ENCODE results near the gene TTLL1. TPM values are rescaled to one million over a fixed set of nuclear protein-coding genes. Genes with fewer than 3 reads are reported as not detected.

TTLL1 gene
- total and polyA plus RNA-seq, 7 donors, result 1.2 to 4.9 (median 2.2) TPM

- intact Hi-C loops (cut with DNase I), result no loop called here
- Histone ChIP-seq H3K9me3 (no peaks in the 10 kb centered on the region), H3K4me1 (peaks cover 12% of the 10 kb centered on the region), H3K4me3 (no peak overlapping the region), H3K27me3 (ENCODE audit: insufficient read depth in 3 of 3, low read length in 2 of 3) (peaks cover 0 to 62% (median 17%) of the 10 kb centered on the region in 3 donors), H3K27ac (no peak overlapping the region), H3K36me3 (ENCODE audit: insufficient read depth in 1 of 2, low read depth in 1 of 2) (no peaks in the 10 kb centered on the region)
- TF ChIP-seq CTCF (IDR thresholded peaks at IDR 0.05), result no peak
- DNase-seq, result no peak
- WGBS, 3 donors, result 54 to 57% (median 55%) methylated on average over 13 of the region's 13 CpGs
- ATAC-seq, result no peak
Observed at GRCh38 chr22:43113526-43114251, 24.5 kb upstream of the TTLL1 start.

GRCh38 chr22:43110927-43111623 is 21.9 kb upstream of the TTLL1 start:
- TF ChIP-seq CTCF (IDR thresholded peaks at IDR 0.05), result no peak
- Histone ChIP-seq H3K36me3 (ENCODE audit: insufficient read depth in 1 of 2, low read depth in 1 of 2) (no peaks in the 10 kb centered on the region), H3K9me3 (no peaks in the 10 kb centered on the region), H3K4me3 (peak overlapping the region; percentile 71), H3K27me3 (ENCODE audit: insufficient read depth in 3 of 3, low read length in 2 of 3) (peaks cover 0 to 70% (median 17%) of the 10 kb centered on the region in 3 donors), H3K4me1 (peaks cover 12% of the 10 kb centered on the region), H3K27ac (no peak overlapping the region)
- no peak for DNase-seq
- peak; percentile 36 to 50 (median 38) for ATAC-seq
- intact Hi-C loops (cut with DNase I), result no loop called here
- WGBS, 3 donors, result 3 to 5% (median 4%) methylated on average over 66 to 86 of the region's 86 CpGs

- H3K27me3 ChIP-seq (ENCODE audit: insufficient read depth in 3 of 3, low read length in 2 of 3), result peaks cover 0 to 70% (median 17%) of the 10 kb centered on the region in 3 donors
- peaks cover 12% of the 10 kb centered on the region for H3K4me1 ChIP-seq
- no peak for TF ChIP-seq CTCF (IDR thresholded peaks at IDR 0.05)
- intact Hi-C loops (cut with DNase I), result no loop called here
- H3K4me3 ChIP-seq, result peak within 1 kb of the TSS; percentile 71
- peak; percentile 43 to 70 (median 61) for ATAC-seq
- WGBS, 3 donors, result 0 to 2% (median 0%) methylated on average over 23 to 49 of the region's 49 CpGs
- DNase-seq, result peak in 1 of 2 donors; percentile 34
- H3K9me3 ChIP-seq, result no peaks in the 10 kb centered on the region
- no peaks in the 10 kb centered on the region for H3K36me3 ChIP-seq (ENCODE audit: insufficient read depth in 1 of 2, low read depth in 1 of 2)
- no peak within 1 kb of the TSS for H3K27ac ChIP-seq
Observed at GRCh38 chr22:43110444-43110926, 21.3 kb upstream of the TTLL1 start, which contains the start of gene BIK. BIK (plus strand) TSS chr22:43110750; CDS start chr22:43124023, 13,273 bp downstream.

GRCh38 chr22:43109921-43110443 is 20.8 kb upstream of the TTLL1 start:
- intact Hi-C loops (cut with DNase I), result no loop called here
- H3K4me3 ChIP-seq, result peak overlapping the region; percentile 71
- no peaks in the 10 kb centered on the region for H3K9me3 ChIP-seq
- peaks cover 0 to 65% (median 17%) of the 10 kb centered on the region in 3 donors for H3K27me3 ChIP-seq (ENCODE audit: insufficient read depth in 3 of 3, low read length in 2 of 3)
- H3K36me3 ChIP-seq (ENCODE audit: insufficient read depth in 1 of 2, low read depth in 1 of 2), result no peaks in the 10 kb centered on the region
- no peak overlapping the region for H3K27ac ChIP-seq
- no peak for DNase-seq
- 3 to 5% (median 4%) methylated on average over 31 to 32 of the region's 32 CpGs for WGBS, 3 donors
- no peak for TF ChIP-seq CTCF (IDR thresholded peaks at IDR 0.05)
- H3K4me1 ChIP-seq, result peaks cover 12% of the 10 kb centered on the region
- ATAC-seq, result peak in 1 of 4 donors; percentile 35

Data from psoas muscle (tissue), 8 donors.